GM12878 (cell line): Measurements from ENCODE around the gene SLF1. TPM values are rescaled to one million over a fixed set of nuclear protein-coding genes. Genes with fewer than 3 reads are reported as not detected.

Source experiments
- EED ChIP-seq: sonication (generic); IDR thresholded peaks from 2 replicates; pipeline ENCODE4 v1.6.1; 2016; ENCODE audit warnings: antibody characterized with exemption, low read depth
- FOXM1 ChIP-seq: IDR thresholded peaks from 2 replicates; pipeline ENCODE4 v1.6.1; 2012; ENCODE audit warnings: low read depth, mild to moderate bottlenecking, inconsistent platforms, low read length, moderate library complexity
- MTA2 ChIP-seq: fragments of 450-650 bp; IDR thresholded peaks from 2 replicates; pipeline ENCODE4 v1.6.1; 2016; ENCODE audit warnings: low read depth, mild to moderate bottlenecking, moderate library complexity
- SMAD1 ChIP-seq: fragments of 450-650 bp; IDR thresholded peaks from 2 replicates; pipeline ENCODE4 v1.6.1; 2018; ENCODE audit warnings: mild to moderate bottlenecking, low read depth; ENCODE audit not compliant: partially characterized antibody
- SMARCA5 ChIP-seq: fragments of 450-650 bp; IDR thresholded peaks from 2 replicates; pipeline ENCODE4 v1.6.1; 2017; ENCODE audit warnings: mild to moderate bottlenecking
- USF1 ChIP-seq: IDR thresholded peaks from 2 replicates; pipeline ENCODE4 v1.6.1; 2011; ENCODE audit warnings: borderline replicate concordance, low read depth, mild to moderate bottlenecking, moderate library complexity, mixed read lengths, low read length; ENCODE audit not compliant: insufficient read depth; ENCODE audit errors: extremely low read length
- USF2 ChIP-seq: IDR thresholded peaks from 2 replicates; pipeline ENCODE4 v1.6.1; 2011; ENCODE audit warnings: low read depth, low read length, improper control_type of control experiment, borderline replicate concordance
- polyA plus RNA-seq, 11 experiments: library from polyadenylated mRNA; depleted of rRNA in 4 of 11; unstranded in 6 of 11; stranded (reverse) in 5 of 11; fragments of >200 nt; fragmentation: Nextera tagmentation in 4 of 11; fragmentation: Illumina TruSeq in 1 of 11; extraction: Ambion mirVana in 4 of 11; extraction: Trizol in 1 of 11; gene quantifications; 1 replicate in 1 of 11; 2 replicates in 10 of 11; pipeline versions ENCODE4 v1.2.1 to v1.2.3, GENCODE V29; 2011 to 2016; ENCODE audit warnings: inconsistent platforms in 2 of 11, missing spikeins in 2 of 11, low read depth in 1 of 11
- total RNA-seq, 4 experiments: library from RNA; depleted of rRNA in 3 of 4; stranded (reverse); fragments of >200 nt in 3 of 4; fragmentation: Illumina TruSeq in 1 of 4; extraction: Trizol in 1 of 4; gene quantifications; 2 replicates each; pipeline versions ENCODE4 v1.2.1 to v1.2.3, GENCODE V29; 2013 to 2021
- TF ChIP-seq, protein P1 (sequence below): fragments of 450-650 bp; formaldehyde crosslinking; IDR thresholded peaks from 2 replicates; pipeline ENCODE4 v1.5.0; 2022; ENCODE audit warnings: mild to moderate bottlenecking, missing genetic modification characterization

Gene SLF1
- total and polyA plus RNA-seq, 10 of the 15 experiments (the other 5 are each of a cell fraction or from before 2014, with no cell fraction given): 8.1 to 27.0 (median 13.4) TPM

- TF ChIP-seq, protein P1, sequence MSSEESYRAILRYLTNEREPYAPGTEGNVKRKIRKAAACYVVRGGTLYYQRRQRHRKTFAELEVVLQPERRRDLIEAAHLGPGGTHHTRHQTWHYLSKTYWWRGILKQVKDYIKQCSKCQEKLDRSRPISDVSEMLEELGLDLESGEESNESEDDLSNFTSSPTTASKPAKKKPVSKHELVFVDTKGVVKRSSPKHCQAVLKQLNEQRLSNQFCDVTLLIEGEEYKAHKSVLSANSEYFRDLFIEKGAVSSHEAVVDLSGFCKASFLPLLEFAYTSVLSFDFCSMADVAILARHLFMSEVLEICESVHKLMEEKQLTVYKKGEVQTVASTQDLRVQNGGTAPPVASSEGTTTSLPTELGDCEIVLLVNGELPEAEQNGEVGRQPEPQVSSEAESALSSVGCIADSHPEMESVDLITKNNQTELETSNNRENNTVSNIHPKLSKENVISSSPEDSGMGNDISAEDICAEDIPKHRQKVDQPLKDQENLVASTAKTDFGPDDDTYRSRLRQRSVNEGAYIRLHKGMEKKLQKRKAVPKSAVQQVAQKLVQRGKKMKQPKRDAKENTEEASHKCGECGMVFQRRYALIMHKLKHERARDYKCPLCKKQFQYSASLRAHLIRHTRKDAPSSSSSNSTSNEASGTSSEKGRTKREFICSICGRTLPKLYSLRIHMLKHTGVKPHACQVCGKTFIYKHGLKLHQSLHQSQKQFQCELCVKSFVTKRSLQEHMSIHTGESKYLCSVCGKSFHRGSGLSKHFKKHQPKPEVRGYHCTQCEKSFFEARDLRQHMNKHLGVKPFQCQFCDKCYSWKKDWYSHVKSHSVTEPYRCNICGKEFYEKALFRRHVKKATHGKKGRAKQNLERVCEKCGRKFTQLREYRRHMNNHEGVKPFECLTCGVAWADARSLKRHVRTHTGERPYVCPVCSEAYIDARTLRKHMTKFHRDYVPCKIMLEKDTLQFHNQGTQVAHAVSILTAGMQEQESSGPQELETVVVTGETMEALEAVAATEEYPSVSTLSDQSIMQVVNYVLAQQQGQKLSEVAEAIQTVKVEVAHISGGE: no peak
- TF ChIP-seq FOXM1 (no peak), SMAD1 (no peak), SMARCA5 (no peak), USF1 (no peak), EED (no peak), MTA2 (no peak), USF2 (no peak)
- TF ChIP-seq, all 136 proteins: peak for 0
These were observed 73.5 kb downstream of the SLF1 start (continued) for GRCh38 chr5:94691949-94692348.
